NCI-H2171 (cell line): ENCODE data around the gene PCLO.
"Not testable (repeated sequence)": the region's sequence is repeated elsewhere in the genome, so short reads cannot be mapped to it uniquely, and the experiment has no call there.

Source experiments
- DNase-seq: peaks from one replicate; lab custom pipeline; 2025; lab: John Stamatoyannopoulos, UW

Gene PCLO

GRCh38 chr7:83141927-83142326, 20.8 kb downstream of the PCLO start:
- no peak for DNase-seq

GRCh38 chr7:83130623-83131545, 31.8 kb downstream of the PCLO start:
- DNase-seq: no peak

GRCh38 chr7:83130191-83130590, 32.5 kb downstream of the PCLO start:
- no peak for DNase-seq

- no peak for DNase-seq
These were observed 43.2 kb downstream of the PCLO start for GRCh38 chr7:83119494-83119893.

- DNase-seq: no peak
These were observed 43.7 kb downstream of the PCLO start for GRCh38 chr7:83119026-83119382.

- DNase-seq: no peak
These were observed 44.2 kb downstream of the PCLO start for GRCh38 chr7:83118347-83119025.

- no peak for DNase-seq
These were observed 45.2 kb downstream of the PCLO start for GRCh38 chr7:83117466-83117865.

GRCh38 chr7:83111391-83111790, 51.3 kb downstream of the PCLO start:
- no peak for DNase-seq

GRCh38 chr7:83109352-83109751, 53.3 kb downstream of the PCLO start:
- no peak for DNase-seq

GRCh38 chr7:83105948-83106347, 56.7 kb downstream of the PCLO start:
- peak; percentile 10 for DNase-seq

GRCh38 chr7:83105063-83105462, 57.6 kb downstream of the PCLO start:
- no peak for DNase-seq

GRCh38 chr7:83101530-83101929, 61.2 kb downstream of the PCLO start:
- DNase-seq: no peak

GRCh38 chr7:83096065-83096580, 66.6 kb downstream of the PCLO start:
- no peak for DNase-seq

GRCh38 chr7:83085299-83085698, 77.4 kb downstream of the PCLO start:
- DNase-seq: no peak

GRCh38 chr7:83079879-83080278, 82.8 kb downstream of the PCLO start:
- not testable (repeated sequence) for DNase-seq

GRCh38 chr7:83077328-83077727, 85.4 kb downstream of the PCLO start:
- no peak for DNase-seq

GRCh38 chr7:83072576-83073517, 89.8 kb downstream of the PCLO start:
- no peak for DNase-seq

GRCh38 chr7:83065714-83066113, 97.0 kb downstream of the PCLO start:
- DNase-seq: no peak

- DNase-seq: peak; percentile 59
These were observed 102.5 kb downstream of the PCLO start for GRCh38 chr7:83060218-83060617.

GRCh38 chr7:83058667-83059066, 104.0 kb downstream of the PCLO start:
- DNase-seq: no peak

- DNase-seq: no peak
These were observed 107.5 kb downstream of the PCLO start for GRCh38 chr7:83055197-83055596.

- no peak for DNase-seq
These were observed 108.2 kb downstream of the PCLO start for GRCh38 chr7:83054472-83054871.
